Adrenal gland (tissue), 12 donors: ENCODE data around the gene LRCH1. TPM values are rescaled to one million over a fixed set of nuclear protein-coding genes. Genes with fewer than 3 reads are reported as not detected.

Source experiments
- DNase-seq, 7 donors: peaks; one replicate each; pipeline ENCODE4 v3.0.0-alpha.2; 2019 to 2020
- H3K27ac ChIP-seq, 5 donors: fragments of 200-600 bp; sonication (generic) in 4 of 5; 1 replicate in 3 of 5; 2 replicates in 2 of 5; pipeline versions ENCODE4 v1.5.1 to v1.8.0; 2016 to 2020; ENCODE audit warnings: mild to moderate bottlenecking in 1 of 5
- H3K27me3 ChIP-seq: fragments of 200-600 bp; 2 replicates; pipeline ENCODE4 v1.8.0; 2021
- H3K36me3 ChIP-seq, 2 donors: fragments of 200-600 bp; replicated peaks in 1 of 2; 1 replicate in 1 of 2; 2 replicates in 1 of 2; pipeline versions ENCODE4 v1.5.1 to v1.8.0; 2018 to 2022
- H3K4me1 ChIP-seq, 2 donors: fragments of 200-600 bp; replicated peaks in 1 of 2; 1 replicate in 1 of 2; 2 replicates in 1 of 2; pipeline versions ENCODE4 v1.5.1 to v1.8.0; 2018 to 2021
- H3K4me3 ChIP-seq, 4 donors: fragments of 200-600 bp; sonication (generic) in 3 of 4; one replicate each; pipeline ENCODE4 v1.5.1; 2016 to 2018
- H3K9me3 ChIP-seq, 3 donors: fragments of 200-600 bp; sonication (generic) in 1 of 3; replicated peaks in 1 of 3; 1 replicate in 2 of 3; 2 replicates in 1 of 3; pipeline versions ENCODE4 v1.5.1 to v1.8.0; 2016 to 2021
- CTCF ChIP-seq, 6 experiments: fragments of 450-650 bp in 4 of 6; fragments of 200-600 bp in 2 of 6; sonication (generic) in 1 of 6; IDR thresholded peaks; 1 replicate in 5 of 6; 2 replicates in 1 of 6; pipeline versions ENCODE4 v1.5.1 to v1.8.0; 2016 to 2021; ENCODE audit warnings: antibody characterized with exemption in 6 of 6, mild to moderate bottlenecking in 2 of 6, moderate library complexity in 1 of 6
- POLR2A ChIP-seq, 2 donors: fragments of 450-650 bp; IDR thresholded peaks; one replicate each; pipeline ENCODE4 v1.6.1; 2017; ENCODE audit warnings: antibody characterized with exemption in 2 of 2, mild to moderate bottlenecking in 2 of 2, moderate library complexity in 1 of 2
- WGBS, 4 donors: extraction: QIAGEN DNeasy Blood & Tissue Kit in 2 of 4; methylation state at CpG; one replicate each; pipeline versions ENCODE4 v1.1.5 to v1.1.7; 2013 to 2017; 5-methylcytosine and 5-hydroxymethylcytosine counted together
- intact Hi-C, 2 donors: fragments of 100-400 bp; cut with DNase I; formaldehyde crosslinking; loops; one replicate each; pipeline versions ENCODE4 v1.14.1 to v1.15.0; 2022 to 2023
- polyA plus RNA-seq, 3 donors: library from polyadenylated mRNA; stranded (reverse); fragments of 200-250 nt in 2 of 3; fragments of 350-450 nt in 1 of 3; fragmentation: Illumina TruSeq in 1 of 3; extraction: RNeasy Lipid Tissue Mini Kit (QIAGEN cat#74804) in 1 of 3; gene quantifications; one replicate each; pipeline ENCODE4 v1.2.3, GENCODE V29; 2013 to 2014
- total RNA-seq, 9 donors: library from RNA; depleted of rRNA in 4 of 9; stranded (reverse); fragments of >200 nt in 4 of 9; fragments of 120-200 nt in 1 of 9; fragmentation: NEBNext Ultra II Directional in 1 of 9; extraction: Animal tissue kit (Norgen Biotek cat#: 25700) in 1 of 9; gene quantifications; one replicate each; pipeline versions ENCODE4 v1.1.0 to v1.2.4, GENCODE V29; 2013 to 2023
- donor health status: healthy with polysubstance abuse.
- donor health status: Bipolar disorder and iron deficiency.
- donor health status: DM: yes; HTN: yes; CAD: no.
- donor health status: DM: no; HTN: no; CAD: no.
- donor health status: DM: no; HTN: no; CAD: no.
- donor health status: DM: yes; HTN: yes; CAD: no.

LRCH1 gene
- total and polyA plus RNA-seq, 12 donors, result 2.8 to 13.6 (median 8.4) TPM

GRCh38 chr13:46639033-46639981 is 86.3 kb downstream of the LRCH1 start:
- Histone ChIP-seq H3K4me1 (peaks cover 0 to 38% of the 10 kb centered on the region in 2 donors), H3K4me3 (no peak overlapping the region), H3K27me3 (no peaks in the 10 kb centered on the region), H3K9me3 (no peaks in the 10 kb centered on the region), H3K36me3 (no peaks in the 10 kb centered on the region), H3K27ac (no peak overlapping the region)
- intact Hi-C loops, result no loop called here
- 74 to 83% (median 80%) methylated on average over 5 of the region's 5 CpGs for WGBS, 4 donors
- TF ChIP-seq CTCF (IDR thresholded peaks at IDR 0.05), result no peak
- DNase-seq, result no peak

GRCh38 chr13:46640843-46641242 is 87.9 kb downstream of the LRCH1 start:
- DNase-seq, result peak in 1 of 7 donors; percentile 5
- peaks cover 0 to 38% of the 10 kb centered on the region in 2 donors for H3K4me1 ChIP-seq
- no peaks in the 10 kb centered on the region for H3K9me3 ChIP-seq
- WGBS, 4 donors, result 72 to 94% (median 81%) methylated on average over 3 to 4 of the region's 4 CpGs
- TF ChIP-seq CTCF (IDR thresholded peaks at IDR 0.05) (no peak), POLR2A (IDR thresholded peaks at IDR 0.05) (no peak)
- H3K4me3 ChIP-seq, result no peak overlapping the region
- no peaks in the 10 kb centered on the region for H3K36me3 ChIP-seq
- no peaks in the 10 kb centered on the region for H3K27me3 ChIP-seq
- peak overlapping the region in 1 of 5 donors; percentile 66 for H3K27ac ChIP-seq
- intact Hi-C loops, result no loop called here

DNA sequence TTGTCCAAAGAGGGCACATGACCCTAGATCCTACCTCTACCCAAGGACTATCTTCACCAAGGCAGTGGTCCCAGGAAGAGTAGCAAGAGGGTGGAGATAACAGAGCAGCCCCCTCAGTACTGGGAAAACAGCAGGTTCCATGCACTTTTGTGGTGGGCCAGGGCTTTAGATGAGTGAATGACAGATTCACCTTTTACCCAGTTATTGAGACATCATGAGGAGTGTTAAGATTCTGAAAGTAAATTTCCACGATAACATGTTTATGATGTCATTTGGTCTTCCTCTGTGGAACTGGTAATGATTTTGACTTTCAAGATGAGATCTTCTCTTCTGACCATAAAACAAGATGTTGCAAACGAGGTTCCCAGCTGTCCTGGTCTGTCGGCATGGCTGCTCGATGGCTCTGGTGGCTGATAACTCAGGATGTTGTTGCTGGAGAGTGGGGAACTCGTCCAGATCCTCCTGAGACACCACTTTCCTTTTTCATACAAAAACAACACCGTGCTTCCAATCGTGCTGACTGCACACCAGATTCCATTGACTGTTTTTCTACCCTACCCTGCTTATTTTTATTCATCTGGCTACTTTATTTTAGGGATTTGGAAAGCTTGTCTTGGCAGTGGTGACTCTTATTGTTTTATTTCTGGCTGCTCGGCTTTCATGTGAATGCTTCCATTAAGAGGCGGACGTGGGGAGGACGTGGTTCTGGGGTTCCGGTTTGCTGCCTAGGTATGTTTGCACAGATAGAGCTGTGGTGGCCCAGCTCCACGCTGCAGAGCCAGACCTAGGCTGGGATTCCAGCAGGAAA is 88.5 kb downstream of the LRCH1 start:
- Histone ChIP-seq H3K4me1 (peaks cover 0 to 38% of the 10 kb centered on the region in 2 donors), H3K27me3 (no peaks in the 10 kb centered on the region), H3K9me3 (no peaks in the 10 kb centered on the region), H3K4me3 (peak overlapping the region in 1 of 4 donors; percentile 7), H3K27ac (peak overlapping the region in 1 of 5 donors; percentile 66), H3K36me3 (no peaks in the 10 kb centered on the region)
- TF ChIP-seq CTCF (IDR thresholded peaks at IDR 0.05) (no peak), POLR2A (IDR thresholded peaks at IDR 0.05) (no peak)
- intact Hi-C loops, result no loop called here
- peak in 2 of 7 donors; percentile 16 to 29 for DNase-seq
- WGBS, 4 donors, result 53 to 65% (median 60%) methylated on average over 13 of the region's 13 CpGs

GRCh38 chr13:46642254-46642653 is 89.3 kb downstream of the LRCH1 start:
- Histone ChIP-seq H3K27me3 (no peaks in the 10 kb centered on the region), H3K27ac (no peak overlapping the region), H3K36me3 (no peaks in the 10 kb centered on the region), H3K4me3 (no peak overlapping the region), H3K9me3 (no peaks in the 10 kb centered on the region), H3K4me1 (peaks cover 0 to 38% of the 10 kb centered on the region in 2 donors)
- DNase-seq, result no peak
- intact Hi-C loops, result no loop called here
- WGBS, 4 donors, result 78 to 90% (median 86%) methylated on average over 4 of the region's 4 CpGs
- no peak for TF ChIP-seq CTCF (IDR thresholded peaks at IDR 0.05)
- TF ChIP-seq POLR2A (IDR thresholded peaks at IDR 0.05), result no peak
